GM08714 (cell line): ENCODE results near the gene GALNTL6.

Source experiments
- H3K4me3 ChIP-seq: fragments of 200-500 bp; sonication (Bioruptor generic); 2 replicates; pipeline ENCODE4 v1.5.1; 2014; ENCODE audit warnings: mild to moderate bottlenecking, low read length, inconsistent platforms
- ZNF274 ChIP-seq: IDR thresholded peaks from 2 replicates; pipeline ENCODE4 v1.6.1; 2012; ENCODE audit warnings: mild to moderate bottlenecking, low read depth, low read length

The GALNTL6 gene

DNA sequence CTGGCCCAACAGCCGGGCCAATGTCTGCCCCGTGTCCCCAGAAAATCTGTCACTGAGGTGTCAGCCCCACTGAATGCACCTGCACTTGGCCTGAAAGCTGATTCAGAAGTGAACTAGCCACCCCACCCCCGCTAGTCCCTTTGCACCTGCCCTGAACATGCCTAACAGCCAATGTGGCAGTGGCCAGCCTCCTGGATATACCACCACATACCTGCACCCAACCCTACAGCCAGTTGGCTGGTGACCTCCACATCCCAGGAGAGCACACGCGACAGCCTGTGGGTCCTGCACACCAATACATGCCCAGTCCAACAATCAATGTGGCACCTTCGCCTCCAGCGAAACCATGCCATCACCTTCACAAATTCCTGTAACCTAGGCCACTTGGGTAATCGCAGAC, 116.7 kb downstream of the GALNTL6 start:
- no peak overlapping the region for H3K4me3 ChIP-seq
- no peak for TF ChIP-seq ZNF274

DNA sequence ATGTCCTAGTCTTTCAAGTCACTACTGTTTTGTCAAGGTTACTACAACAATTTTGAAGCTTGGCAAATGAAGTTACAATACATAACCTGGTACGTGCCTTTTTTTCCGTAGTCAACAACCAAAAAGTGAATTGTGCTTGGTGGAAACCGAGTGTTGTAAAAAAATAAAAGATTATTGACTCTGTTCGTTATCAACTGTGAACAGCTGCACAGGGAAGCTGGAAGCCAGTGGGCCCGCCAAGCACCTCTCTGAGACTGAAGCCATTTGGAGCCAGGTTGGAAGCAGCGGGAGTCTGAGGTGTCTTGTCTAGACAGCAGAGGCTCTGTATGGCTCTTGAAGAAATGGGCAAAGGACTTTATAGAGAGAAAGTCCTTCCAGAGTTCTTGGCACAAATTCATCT, 119.0 kb downstream of the GALNTL6 start:
- no peak for TF ChIP-seq ZNF274

DNA sequence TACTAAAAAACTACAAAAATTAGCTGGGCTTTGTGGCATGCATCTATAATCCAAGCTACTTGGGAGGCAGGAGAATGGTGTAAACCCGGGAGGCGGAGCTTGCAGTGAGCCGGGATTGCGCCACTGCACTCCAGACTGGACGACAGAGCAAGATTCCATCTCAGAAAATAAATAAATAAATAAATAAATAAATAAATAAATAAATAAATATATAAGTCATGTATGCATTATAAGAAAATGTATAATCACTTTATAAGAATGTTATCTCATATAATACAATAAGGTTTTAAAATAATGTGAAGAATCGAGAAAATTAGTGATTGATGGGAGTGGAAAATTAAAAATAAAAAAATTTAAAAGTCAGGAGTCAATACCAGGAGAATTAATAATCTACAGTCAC, 127.5 kb downstream of the GALNTL6 start:
- no peak for TF ChIP-seq ZNF274
- no peak overlapping the region for H3K4me3 ChIP-seq

More for the DNA sequence above, 119.0 kb downstream of the GALNTL6 start:
- no peak overlapping the region for H3K4me3 ChIP-seq

DNA sequence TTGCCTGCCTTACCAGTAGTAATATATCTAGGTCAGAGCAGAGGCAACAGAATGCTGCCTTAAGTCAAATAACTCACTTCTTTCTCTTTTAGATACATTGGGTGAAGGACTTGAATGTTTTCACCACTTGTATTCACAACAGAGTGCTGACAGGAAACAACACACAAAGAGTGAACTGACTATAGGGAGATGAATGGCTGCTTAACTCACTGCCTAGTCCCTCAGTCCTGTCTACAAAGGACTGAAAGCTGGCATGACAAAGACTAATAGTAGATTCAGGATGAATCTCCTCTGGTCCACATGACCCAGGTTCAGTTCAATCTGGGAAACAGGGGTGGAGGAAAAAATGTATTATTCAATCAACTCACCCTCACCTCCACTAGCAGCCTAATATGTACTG, 134.2 kb downstream of the GALNTL6 start:
- H3K4me3 ChIP-seq = no peak overlapping the region
- TF ChIP-seq ZNF274 = no peak

DNA sequence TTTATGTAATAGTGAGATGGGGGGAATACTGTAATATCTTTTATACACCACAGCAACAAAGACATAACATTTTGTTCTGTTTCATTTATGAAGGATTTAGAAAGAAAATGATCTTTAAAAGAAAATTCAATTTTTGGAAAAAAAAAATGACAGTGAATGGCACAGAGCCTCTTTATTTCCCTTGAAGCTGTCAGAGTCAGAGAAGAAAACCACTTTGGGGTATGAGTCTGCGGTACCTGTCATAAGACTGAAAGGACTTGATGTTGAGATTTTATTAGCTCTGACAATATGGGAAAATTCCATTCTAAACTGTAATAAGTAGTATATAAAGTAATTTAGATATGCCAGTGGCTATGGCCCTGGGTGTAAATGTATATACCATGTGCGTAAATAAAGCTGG, 134.8 kb downstream of the GALNTL6 start:
- no peak overlapping the region for H3K4me3 ChIP-seq
- no peak for TF ChIP-seq ZNF274

DNA sequence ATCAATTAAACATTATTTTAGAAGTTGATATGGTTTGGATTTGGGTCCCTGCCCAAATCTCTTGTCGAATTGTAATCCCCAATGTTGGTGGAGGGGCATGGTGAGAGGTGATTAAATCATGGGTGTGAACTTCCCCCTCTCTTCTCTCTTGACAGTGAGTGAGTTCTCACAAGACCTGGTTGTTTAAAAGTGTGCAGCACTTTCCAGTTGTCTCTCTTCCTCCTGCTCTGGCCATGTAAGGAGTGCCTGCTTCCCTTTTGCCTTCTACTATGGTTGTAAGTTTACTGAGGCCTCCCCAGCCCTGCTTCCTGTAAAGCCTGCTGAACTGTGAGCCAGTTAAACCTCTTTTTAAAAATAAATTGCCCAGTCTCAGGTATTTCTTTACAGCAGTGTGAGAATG, 141.4 kb downstream of the GALNTL6 start:
- no peak overlapping the region for H3K4me3 ChIP-seq

DNA sequence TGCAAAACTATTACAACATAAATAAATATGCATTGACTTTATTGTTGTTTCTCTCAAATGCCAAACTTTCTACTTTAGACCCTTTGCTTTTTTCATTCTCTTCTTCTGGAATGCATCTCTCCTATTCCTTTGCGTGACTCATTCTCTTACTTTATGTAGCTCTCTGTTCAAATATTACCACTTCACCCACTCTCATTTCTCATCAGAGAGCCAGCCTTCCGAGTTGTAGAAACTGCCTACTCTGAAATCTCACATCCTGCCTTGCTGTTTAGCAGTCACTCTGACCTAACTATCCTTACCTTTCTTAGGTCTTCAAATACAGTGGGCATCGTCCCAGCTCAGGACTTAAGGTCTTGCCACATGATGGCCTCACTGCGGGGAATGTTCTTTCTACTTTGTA, 143.5 kb downstream of the GALNTL6 start:
- TF ChIP-seq ZNF274 = no peak
- no peak overlapping the region for H3K4me3 ChIP-seq

More for the DNA sequence above, 141.4 kb downstream of the GALNTL6 start:
- TF ChIP-seq ZNF274 = no peak

DNA sequence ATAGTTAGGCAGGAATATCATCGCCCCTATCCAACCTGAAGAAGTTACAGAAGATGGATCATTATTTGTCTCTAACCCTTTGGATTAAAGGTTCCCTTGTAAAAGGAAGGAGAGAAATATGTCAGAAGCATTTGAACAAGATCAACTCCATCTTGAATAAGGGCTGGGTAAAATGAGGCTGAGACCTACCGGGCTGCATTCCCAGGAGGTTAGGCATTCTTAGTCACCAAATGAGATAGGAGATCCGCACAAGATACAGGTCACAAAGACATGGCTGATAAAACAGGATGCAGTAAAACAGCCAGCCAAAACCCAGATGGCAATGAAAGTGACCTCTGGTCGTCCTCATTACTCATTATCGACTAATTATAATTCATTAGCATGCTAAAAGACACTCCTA, 148.9 kb downstream of the GALNTL6 start:
- no peak overlapping the region for H3K4me3 ChIP-seq
- TF ChIP-seq ZNF274 = no peak

DNA sequence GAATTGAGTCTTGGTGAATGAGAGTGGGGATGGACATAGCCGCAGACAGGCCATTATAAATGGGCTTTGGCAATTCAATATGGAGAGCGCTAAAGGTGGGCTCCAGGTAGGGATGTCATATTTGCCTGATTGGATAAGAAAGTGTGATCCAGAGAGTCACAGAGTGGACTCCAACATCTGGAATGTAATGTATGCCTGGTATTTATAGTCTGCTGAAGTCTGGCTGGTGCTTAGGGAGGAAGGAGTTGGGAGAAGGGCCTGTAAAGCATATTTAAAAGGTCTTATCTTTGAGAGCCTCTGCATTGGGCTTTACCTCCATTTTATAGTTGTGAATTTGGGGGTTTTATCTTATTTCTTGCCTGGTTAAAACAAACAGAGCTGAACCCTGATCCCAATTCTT, 153.2 kb downstream of the GALNTL6 start:
- no peak overlapping the region for H3K4me3 ChIP-seq
- no peak for TF ChIP-seq ZNF274

DNA sequence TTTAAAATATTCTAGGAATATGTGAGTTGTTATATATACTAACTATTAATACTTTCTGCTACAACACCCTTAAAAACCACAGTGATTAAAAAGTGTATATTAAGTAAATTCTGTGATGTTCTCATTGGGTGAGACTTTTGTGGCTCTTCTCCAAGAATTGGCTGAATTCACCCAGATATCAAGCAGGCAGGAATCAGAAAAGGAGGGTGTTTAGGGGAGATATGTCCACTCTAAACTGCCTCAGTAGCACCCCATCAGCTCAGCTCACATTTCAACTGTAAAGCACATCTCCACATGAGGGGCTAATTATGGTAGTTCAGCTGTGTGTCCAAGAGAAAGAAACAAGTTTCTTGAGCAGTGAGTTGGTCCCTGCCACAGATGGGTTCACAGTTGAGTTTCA, 165.0 kb downstream of the GALNTL6 start:
- TF ChIP-seq ZNF274 = no peak

DNA sequence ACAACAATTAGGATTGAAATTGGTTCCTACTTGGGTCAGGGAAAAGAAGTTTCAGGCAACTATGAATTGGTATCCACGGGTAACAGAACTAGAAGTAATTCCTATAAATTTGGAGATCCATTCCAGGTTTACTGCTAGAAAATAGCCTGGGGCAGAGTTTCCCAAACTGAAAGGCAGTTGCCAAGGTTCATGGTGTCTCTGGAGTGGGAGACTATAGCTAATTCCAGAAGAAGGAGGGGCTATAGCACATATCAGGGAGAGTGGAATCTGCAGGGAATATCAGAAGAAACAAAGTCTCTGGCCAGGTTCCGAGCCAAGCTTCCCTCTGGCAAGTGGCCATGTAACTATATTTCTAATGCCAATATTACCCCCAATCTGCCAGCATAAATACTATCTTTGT, 166.3 kb downstream of the GALNTL6 start:
- no peak for TF ChIP-seq ZNF274
- H3K4me3 ChIP-seq = no peak overlapping the region

More for the DNA sequence above, 165.0 kb downstream of the GALNTL6 start:
- no peak overlapping the region for H3K4me3 ChIP-seq

DNA sequence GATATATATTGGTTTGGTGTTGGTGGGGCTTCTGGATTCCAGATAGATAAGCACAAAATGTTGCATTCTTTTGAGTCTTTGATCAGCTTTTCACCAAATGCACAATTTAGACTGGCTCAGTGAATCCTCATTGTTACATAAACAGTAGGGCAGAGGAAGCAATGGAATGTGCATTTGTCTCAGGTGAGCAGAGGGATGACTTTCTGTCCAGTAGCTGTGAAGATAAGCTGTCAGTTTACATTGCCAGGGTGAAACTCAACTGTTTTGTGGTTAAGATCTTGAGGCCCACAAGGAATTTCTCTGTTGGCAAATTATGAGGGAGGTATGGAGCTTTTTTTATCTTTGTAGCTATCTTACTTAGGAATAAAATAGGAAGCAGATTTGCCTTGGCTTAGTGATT, 168.0 kb downstream of the GALNTL6 start:
- TF ChIP-seq ZNF274 = no peak
- H3K4me3 ChIP-seq = no peak overlapping the region

DNA sequence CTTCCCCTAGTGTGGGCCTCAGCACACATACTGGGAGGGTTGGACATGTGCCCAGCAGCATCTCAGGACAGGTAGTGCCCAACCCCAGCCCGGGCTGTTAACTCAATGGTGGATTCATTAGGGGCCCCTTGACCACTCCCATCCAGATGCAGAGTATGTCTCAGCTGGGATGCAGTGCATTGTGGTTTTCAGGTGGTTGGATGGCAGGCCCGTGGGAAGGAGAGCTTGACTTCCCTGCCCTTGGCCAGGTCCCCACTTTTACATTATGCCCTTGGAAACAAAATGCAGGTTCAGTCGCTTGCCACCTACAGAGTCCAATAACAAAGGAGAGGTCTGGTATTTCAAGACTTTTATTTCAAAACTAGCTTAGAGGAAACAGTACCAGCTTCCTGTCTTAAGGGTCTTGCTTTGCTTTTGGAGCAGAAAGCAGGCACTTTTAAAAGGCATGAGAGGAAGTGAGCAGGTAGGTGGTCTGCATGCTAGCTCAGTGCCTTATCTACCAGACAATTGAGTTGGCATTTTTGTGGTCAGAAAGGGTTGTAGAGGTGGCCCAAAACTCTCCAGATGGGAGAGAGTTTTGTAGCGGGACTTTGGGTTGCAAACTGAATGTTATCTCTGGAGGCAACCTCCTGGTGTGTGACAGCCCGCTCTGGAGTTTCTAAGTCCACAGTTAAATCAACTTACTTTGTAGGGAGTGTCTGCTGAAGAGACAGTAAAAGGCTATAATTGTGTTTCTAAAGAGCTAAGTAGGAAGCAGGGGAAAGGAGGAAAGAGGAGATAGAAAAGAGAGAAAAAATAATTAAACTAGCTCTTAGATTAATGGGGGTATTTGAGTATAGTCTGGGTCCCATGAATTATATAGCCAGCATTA, 171.0 kb downstream of the GALNTL6 start:
- no peak overlapping the region for H3K4me3 ChIP-seq
- no peak for TF ChIP-seq ZNF274

DNA sequence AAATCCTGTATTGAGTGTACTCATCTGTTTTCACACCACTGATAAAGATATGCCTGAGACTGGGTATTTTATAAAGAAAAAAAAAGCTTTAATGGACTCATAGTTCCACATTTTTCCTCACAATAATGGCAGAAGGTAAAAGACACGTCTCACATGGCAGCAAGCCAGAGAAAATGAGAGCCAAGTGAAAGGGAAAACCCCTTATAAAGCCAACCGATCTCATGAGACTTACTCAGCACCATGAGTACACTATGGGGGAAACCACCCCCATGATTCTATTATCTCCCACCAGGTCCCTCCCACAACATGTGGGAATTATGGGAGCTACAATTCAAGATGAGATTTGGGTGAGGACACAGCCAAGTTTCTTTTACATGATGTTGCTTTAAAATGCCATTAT, 171.9 kb downstream of the GALNTL6 start:
- TF ChIP-seq ZNF274 = no peak
- no peak overlapping the region for H3K4me3 ChIP-seq

DNA sequence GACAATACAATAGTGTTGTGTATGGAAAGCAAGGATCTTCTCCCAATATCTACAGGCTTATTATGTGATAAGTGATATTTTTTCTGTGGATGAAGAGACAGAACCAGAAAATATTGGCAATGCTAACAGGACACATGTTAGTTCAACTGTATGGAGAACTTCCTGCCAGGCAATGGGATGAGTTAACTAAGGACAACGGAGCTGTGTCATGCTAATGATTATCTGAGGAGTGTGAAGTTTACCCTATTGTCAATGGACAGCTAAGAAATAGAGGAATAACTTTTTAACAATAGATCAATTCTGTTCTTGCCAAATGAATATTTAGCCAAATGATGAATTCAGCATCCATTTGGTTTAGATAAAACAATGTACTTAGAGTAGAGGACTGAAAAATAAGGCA, 180.0 kb downstream of the GALNTL6 start:
- TF ChIP-seq ZNF274 = no peak
- no peak overlapping the region for H3K4me3 ChIP-seq

DNA sequence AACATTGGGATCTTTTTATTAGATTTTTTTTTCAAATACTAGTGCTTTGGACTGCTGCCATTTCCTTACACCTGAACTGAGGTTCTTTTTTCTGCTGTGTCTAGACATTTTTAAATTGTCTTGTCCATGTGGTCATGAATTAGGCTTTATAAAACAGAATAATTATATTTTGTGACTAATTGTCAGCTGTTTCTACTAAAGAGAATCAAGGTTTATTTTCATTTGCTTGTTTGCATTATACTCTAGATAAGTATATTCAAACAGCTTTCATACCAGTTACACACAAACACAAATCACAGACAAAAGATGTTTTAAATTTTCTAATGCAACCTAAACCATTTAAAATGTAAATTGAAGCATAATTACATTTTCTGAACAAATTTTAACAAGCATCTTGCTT, 194.7 kb downstream of the GALNTL6 start:
- no peak overlapping the region for H3K4me3 ChIP-seq
- no peak for TF ChIP-seq ZNF274
